Esophagus muscularis mucosa (tissue), 4 donors: ENCODE data around the gene DYNC2I2.

Experiments
- CTCF ChIP-seq, 3 experiments: fragments of 200-600 bp in 2 of 3; fragments of 450-650 bp in 1 of 3; sonication (generic) in 2 of 3; IDR thresholded peaks; one replicate each; pipeline ENCODE4 v1.5.1; 2017 to 2019; ENCODE audit warnings: antibody characterized with exemption in 3 of 3, mild to moderate bottlenecking in 2 of 3, moderate library complexity in 1 of 3
- EP300 ChIP-seq: sonication (generic); formaldehyde crosslinking; IDR thresholded peaks from one replicate; pipeline ENCODE4 v1.6.1; 2017; ENCODE audit warnings: antibody characterized with exemption
- POLR2A ChIP-seq: fragments of 450-650 bp; IDR thresholded peaks from one replicate; pipeline ENCODE4 v1.6.1; 2017; ENCODE audit warnings: antibody characterized with exemption, moderate library complexity, mild to moderate bottlenecking, low read depth

GRCh38 chr9:128632486-128632885, 24.2 kb downstream of the DYNC2I2 start:
- TF ChIP-seq CTCF (IDR thresholded peaks at IDR 0.05) (no peak), POLR2A (no peak), EP300 (no peak)
